WTC11 (cell line): ENCODE measurements around the gene CNDP2.

ENCODE experiments used
- AR ChIP-seq: fragments of 250-450 bp; sonication (Bioruptor Pico); IDR thresholded peaks from 2 replicates; pipeline ENCODE4 v1.9.0; 2021; ENCODE audit warnings: mild to moderate bottlenecking
- CREM ChIP-seq: sonication (generic); formaldehyde crosslinking; IDR thresholded peaks from 2 replicates; pipeline ENCODE4 v1.8.1; 2022; ENCODE audit warnings: mild to moderate bottlenecking, missing genetic modification reagents, moderate library complexity
- CTCF ChIP-seq: fragments of 200-600 bp; IDR thresholded peaks from 2 replicates; pipeline ENCODE4 v1.8.0; 2022; ENCODE audit warnings: antibody characterized with exemption
- FOXJ3 ChIP-seq: sonication (generic); formaldehyde crosslinking; IDR thresholded peaks from 2 replicates; pipeline ENCODE4 v1.9.0; 2021; ENCODE audit warnings: missing genetic modification reagents, mild to moderate bottlenecking, borderline replicate concordance
- IRF2 ChIP-seq: sonication (generic); formaldehyde crosslinking; IDR thresholded peaks from 2 replicates; pipeline ENCODE4 v1.8.0; 2022; ENCODE audit warnings: low read depth, missing genetic modification reagents, borderline replicate concordance
- JAZF1 ChIP-seq: fragments of 250-450 bp; sonication (Bioruptor Pico); IDR thresholded peaks from 2 replicates; pipeline ENCODE4 v1.9.0; 2021; ENCODE audit warnings: moderate library complexity, mild to moderate bottlenecking, inconsistent platforms
- SMAD3 ChIP-seq: sonication (generic); formaldehyde crosslinking; IDR thresholded peaks from 2 replicates; pipeline ENCODE4 v1.8.0; 2022; ENCODE audit warnings: missing genetic modification reagents, mild to moderate bottlenecking, borderline replicate concordance
- TEAD1 ChIP-seq: sonication (generic); formaldehyde crosslinking; IDR thresholded peaks from 2 replicates; pipeline ENCODE4 v1.8.0; 2022; ENCODE audit warnings: mild to moderate bottlenecking, missing genetic modification reagents
- ZNF281 ChIP-seq: sonication (generic); formaldehyde crosslinking; IDR thresholded peaks from 2 replicates; pipeline ENCODE4 v1.8.0; 2023; ENCODE audit warnings: mild to moderate bottlenecking, missing genetic modification reagents
- ZNF416 ChIP-seq: fragments of 250-450 bp; sonication (Bioruptor Pico); IDR thresholded peaks from 2 replicates; pipeline ENCODE4 v1.9.0; 2021; ENCODE audit warnings: mild to moderate bottlenecking, inconsistent platforms
- TF ChIP-seq, protein P1 (sequence below): sonication (generic); formaldehyde crosslinking; IDR thresholded peaks from 2 replicates; pipeline ENCODE4 v1.8.0; 2022; ENCODE audit warnings: mild to moderate bottlenecking, missing genetic modification reagents
- TF ChIP-seq, protein P2 (sequence below): sonication (generic); formaldehyde crosslinking; conservative IDR thresholded peaks from 2 replicates; pipeline ENCODE4 v1.8.1; 2023; ENCODE audit warnings: mild to moderate bottlenecking, low read depth, missing genetic modification reagents, moderate library complexity

GRCh38 chr18:74500372-74500771, 4.2 kb downstream of the CNDP2 start:
- TF ChIP-seq ZNF281 (CRISPR knock-in tag) (no peak), CTCF (no peak), TEAD1 (CRISPR knock-in tag) (no peak), FOXJ3 (CRISPR knock-in tag) (no peak), CREM (CRISPR knock-in tag) (no peak), JAZF1 (CRISPR knock-in tag) (no peak), AR (CRISPR knock-in tag) (no peak), IRF2 (CRISPR knock-in tag) (no peak), SMAD3 (CRISPR knock-in tag) (no peak), ZNF416 (no peak)
- TF ChIP-seq, protein P1, sequence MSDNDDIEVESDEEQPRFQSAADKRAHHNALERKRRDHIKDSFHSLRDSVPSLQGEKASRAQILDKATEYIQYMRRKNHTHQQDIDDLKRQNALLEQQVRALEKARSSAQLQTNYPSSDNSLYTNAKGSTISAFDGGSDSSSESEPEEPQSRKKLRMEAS (CRISPR knock-in tag), result no peak
- TF ChIP-seq, protein P2, sequence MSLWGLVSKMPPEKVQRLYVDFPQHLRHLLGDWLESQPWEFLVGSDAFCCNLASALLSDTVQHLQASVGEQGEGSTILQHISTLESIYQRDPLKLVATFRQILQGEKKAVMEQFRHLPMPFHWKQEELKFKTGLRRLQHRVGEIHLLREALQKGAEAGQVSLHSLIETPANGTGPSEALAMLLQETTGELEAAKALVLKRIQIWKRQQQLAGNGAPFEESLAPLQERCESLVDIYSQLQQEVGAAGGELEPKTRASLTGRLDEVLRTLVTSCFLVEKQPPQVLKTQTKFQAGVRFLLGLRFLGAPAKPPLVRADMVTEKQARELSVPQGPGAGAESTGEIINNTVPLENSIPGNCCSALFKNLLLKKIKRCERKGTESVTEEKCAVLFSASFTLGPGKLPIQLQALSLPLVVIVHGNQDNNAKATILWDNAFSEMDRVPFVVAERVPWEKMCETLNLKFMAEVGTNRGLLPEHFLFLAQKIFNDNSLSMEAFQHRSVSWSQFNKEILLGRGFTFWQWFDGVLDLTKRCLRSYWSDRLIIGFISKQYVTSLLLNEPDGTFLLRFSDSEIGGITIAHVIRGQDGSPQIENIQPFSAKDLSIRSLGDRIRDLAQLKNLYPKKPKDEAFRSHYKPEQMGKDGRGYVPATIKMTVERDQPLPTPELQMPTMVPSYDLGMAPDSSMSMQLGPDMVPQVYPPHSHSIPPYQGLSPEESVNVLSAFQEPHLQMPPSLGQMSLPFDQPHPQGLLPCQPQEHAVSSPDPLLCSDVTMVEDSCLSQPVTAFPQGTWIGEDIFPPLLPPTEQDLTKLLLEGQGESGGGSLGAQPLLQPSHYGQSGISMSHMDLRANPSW (CRISPR knock-in tag), result no peak
